NCI-H2107 treated with DMSO at 0.1 percent for 48 hours (cell line): ENCODE data around the gene C1QTNF1.

Experiments used
- DNase-seq: peaks from one replicate; lab custom pipeline; 2025; ENCODE audit not compliant: unreplicated experiment; lab: John Stamatoyannopoulos, UW

Gene C1QTNF1

GRCh38 chr17:79078476-79079190 lies 54.7 kb downstream of the C1QTNF1 start:
- no peak for DNase-seq

- DNase-seq, result no peak
These were observed 55.6 kb downstream of the C1QTNF1 start for GRCh38 chr17:79079421-79080200.

GRCh38 chr17:79080349-79080748 lies 56.4 kb downstream of the C1QTNF1 start:
- no peak for DNase-seq

GRCh38 chr17:79080761-79081290 lies 56.9 kb downstream of the C1QTNF1 start:
- peak; percentile 84 for DNase-seq

GRCh38 chr17:79081571-79082276 lies 57.8 kb downstream of the C1QTNF1 start:
- DNase-seq, result no peak

- DNase-seq, result no peak
These were observed 58.6 kb downstream of the C1QTNF1 start for GRCh38 chr17:79082311-79083190.

- no peak for DNase-seq
These were observed 59.4 kb downstream of the C1QTNF1 start for GRCh38 chr17:79083191-79083971.

GRCh38 chr17:79084291-79085153 lies 60.6 kb downstream of the C1QTNF1 start:
- DNase-seq, result no peak

- DNase-seq, result no peak
These were observed 61.4 kb downstream of the C1QTNF1 start for GRCh38 chr17:79085154-79085920.

GRCh38 chr17:79085921-79086551 lies 62.1 kb downstream of the C1QTNF1 start:
- no peak for DNase-seq

GRCh38 chr17:79086609-79087427 lies 62.8 kb downstream of the C1QTNF1 start:
- DNase-seq, result no peak

- peak; percentile 31 for DNase-seq
These were observed 63.6 kb downstream of the C1QTNF1 start for GRCh38 chr17:79087428-79088143.

- no peak for DNase-seq
These were observed 64.5 kb downstream of the C1QTNF1 start for GRCh38 chr17:79088247-79088996.

GRCh38 chr17:79088997-79089328 lies 65.0 kb downstream of the C1QTNF1 start:
- no peak for DNase-seq

GRCh38 chr17:79089720-79090442 lies 65.9 kb downstream of the C1QTNF1 start:
- DNase-seq, result no peak
